GM23248 (cell line): ENCODE measurements around the gene ZNF500.

Source experiments
- EZH2 ChIP-seq: fragments of 200-600 bp; sonication (generic); IDR thresholded peaks from 2 replicates; pipeline ENCODE4 v1.6.1; 2018; ENCODE audit warnings: antibody characterized with exemption, mild to moderate bottlenecking; ENCODE audit not compliant: insufficient read depth, poor library complexity, severe bottlenecking
- EZH2phosphoT487 ChIP-seq: fragments of 200-600 bp; sonication (generic); IDR thresholded peaks from 2 replicates; pipeline ENCODE4 v1.6.1; 2018; ENCODE audit warnings: antibody characterized with exemption, moderate library complexity, mild to moderate bottlenecking, low read depth; ENCODE audit not compliant: insufficient read depth

- no peak for TF ChIP-seq EZH2
- no peak for TF ChIP-seq EZH2phosphoT487
Measured at GRCh38 chr16:4743226-4743878, 23.6 kb downstream of the ZNF500 start.
